ENCODE measurements around the gene SMTNL1. TPM values are rescaled to one million over a fixed set of nuclear protein-coding genes. Genes with fewer than 3 reads are reported as not detected.
A peak's percentile ranks its signal among the peaks of the same experiment; 100 is the strongest.

Gene SMTNL1
- total RNA-seq, 1 experiment from 2014 or later, result not detected

- Histone ChIP-seq H3K9me3 (ENCODE audit: control insufficient read depth, low read depth, low read length) (no peaks in the 10 kb centered on the region), H3K9ac (ENCODE audit: extremely low read depth, insufficient read length, low read length) (no peak overlapping the region), H3K14ac (ENCODE audit: insufficient read depth, low read length) (no peak overlapping the region), H2BK12ac (ENCODE audit: insufficient read length, low read depth, low read length) (no peak overlapping the region), H2AFZ (ENCODE audit: low read length) (no peak overlapping the region), H2BK15ac (ENCODE audit: low read depth, low read length) (no peak overlapping the region), H3K4me1 (ENCODE audit: insufficient read depth, low read length) (peaks cover 5% of the 10 kb centered on the region; the same call in 1 of the 2 replicates), H3K4me2 (ENCODE audit: insufficient read depth, insufficient read length, low read length) (peak overlapping the region; percentile 28), H3K18ac (ENCODE audit: insufficient read length, low read depth, low read length) (no peak overlapping the region), H4K20me1 (ENCODE audit: control insufficient read depth, insufficient read depth, insufficient read length) (no peaks in the 10 kb centered on the region), H4K8ac (replicated peaks; ENCODE audit: insufficient read length, low read depth, low read length) (no peak overlapping the region), H3T11ph (ENCODE audit: low read length) (no peak overlapping the region), H3K79me2 (ENCODE audit: insufficient read depth, low read length) (no peaks in the 10 kb centered on the region), H2AK5ac (ENCODE audit: insufficient read length, low read length) (no peak overlapping the region), H3K27ac (ENCODE audit: insufficient read length, low read depth, low read length) (no peak overlapping the region), H3K4ac (ENCODE audit: low read depth, low read length) (no peak overlapping the region), H3K79me1 (ENCODE audit: insufficient read depth, low read depth, low read length, poor library complexity, severe bottlenecking) (no peaks in the 10 kb centered on the region), H3K23me2 (ENCODE audit: insufficient read length, low read depth, low read length, poor library complexity, severe bottlenecking) (no peaks in the 10 kb centered on the region), H3K23ac (ENCODE audit: insufficient read length, low read depth, low read length) (no peak overlapping the region), H3K56ac (ENCODE audit: insufficient read length, low read depth, low read length) (no peak overlapping the region), H4K91ac (ENCODE audit: insufficient read length, low read depth, low read length) (no peak overlapping the region), H2BK120ac (ENCODE audit: low read depth, low read length, poor library complexity, severe bottlenecking) (no peak overlapping the region), H3K27me3 (ENCODE audit: insufficient read depth, low read length) (no peaks in the 10 kb centered on the region), H2BK20ac (ENCODE audit: low read depth, low read length, poor library complexity, severe bottlenecking) (no peak overlapping the region), H4K5ac (ENCODE audit: insufficient read length, low read depth, low read length) (no peak overlapping the region), H2BK5ac (ENCODE audit: insufficient read length, low read length) (no peak overlapping the region)
- DNase-seq, result no peak
- no peaks in the 10 kb centered on the region for H3K9me3 Mint-ChIP-seq
- TF ChIP-seq, protein P1, sequence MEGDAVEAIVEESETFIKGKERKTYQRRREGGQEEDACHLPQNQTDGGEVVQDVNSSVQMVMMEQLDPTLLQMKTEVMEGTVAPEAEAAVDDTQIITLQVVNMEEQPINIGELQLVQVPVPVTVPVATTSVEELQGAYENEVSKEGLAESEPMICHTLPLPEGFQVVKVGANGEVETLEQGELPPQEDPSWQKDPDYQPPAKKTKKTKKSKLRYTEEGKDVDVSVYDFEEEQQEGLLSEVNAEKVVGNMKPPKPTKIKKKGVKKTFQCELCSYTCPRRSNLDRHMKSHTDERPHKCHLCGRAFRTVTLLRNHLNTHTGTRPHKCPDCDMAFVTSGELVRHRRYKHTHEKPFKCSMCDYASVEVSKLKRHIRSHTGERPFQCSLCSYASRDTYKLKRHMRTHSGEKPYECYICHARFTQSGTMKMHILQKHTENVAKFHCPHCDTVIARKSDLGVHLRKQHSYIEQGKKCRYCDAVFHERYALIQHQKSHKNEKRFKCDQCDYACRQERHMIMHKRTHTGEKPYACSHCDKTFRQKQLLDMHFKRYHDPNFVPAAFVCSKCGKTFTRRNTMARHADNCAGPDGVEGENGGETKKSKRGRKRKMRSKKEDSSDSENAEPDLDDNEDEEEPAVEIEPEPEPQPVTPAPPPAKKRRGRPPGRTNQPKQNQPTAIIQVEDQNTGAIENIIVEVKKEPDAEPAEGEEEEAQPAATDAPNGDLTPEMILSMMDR (conservative IDR thresholded peaks at IDR 0.05), result no peak
- H3K4me3 Mint-ChIP-seq, result peak overlapping the region; percentile 6 to 72; a peak in 4 of 5 replicates
- peaks cover 19 to 34% (median 20%) of the 10 kb centered on the region in 3 experiments; a peak in 6 of 7 replicates for H3K36me3 Mint-ChIP-seq (ENCODE audit: insufficient read depth in 1 of 3, low read depth in 3 of 3)
- H3K27ac Mint-ChIP-seq, result peak overlapping the region; percentile 67 to 94 (median 89); a peak in 6 of 7 replicates
- WGBS (ENCODE audit: extremely low coverage, insufficient read length, low lambda C conversion rate), result no CpG with 5 or more reads among the region's 12 CpGs
- no peaks in the 10 kb centered on the region; the same call in 1 of the 2 replicates for H3K27me3 Mint-ChIP-seq (ENCODE audit: low read depth)
- H3K4me1 Mint-ChIP-seq, result peaks cover 28 to 57% of the 10 kb centered on the region in 2 experiments
Observed at GRCh38 chr11:57499983-57500461, 37.4 kb upstream of the SMTNL1 start.

Data from H9 (cell line).